ENCODE measurements around the gene LIX1.

The LIX1 gene

DNA sequence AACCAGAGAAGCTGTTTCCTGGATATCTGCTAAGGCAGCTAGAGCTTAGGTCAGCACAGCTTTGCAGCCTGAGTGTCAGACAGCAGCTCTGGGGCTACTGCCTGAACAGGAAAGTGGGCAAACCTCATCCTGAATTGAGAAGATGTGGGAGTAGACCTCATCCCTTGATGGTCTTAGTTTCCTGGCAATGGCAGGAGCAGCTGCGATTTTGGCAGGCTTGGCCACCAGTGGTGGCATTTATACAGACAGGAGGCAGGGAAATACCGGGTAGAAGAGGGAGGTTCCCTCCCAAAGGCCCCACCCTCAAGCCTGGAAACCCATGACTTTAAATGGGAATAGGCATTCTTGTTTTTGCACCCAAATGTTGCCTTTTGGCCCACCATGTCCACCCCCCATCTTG lies 69.7 kb downstream of the LIX1 start:
- DNase-seq: no peak

DNA sequence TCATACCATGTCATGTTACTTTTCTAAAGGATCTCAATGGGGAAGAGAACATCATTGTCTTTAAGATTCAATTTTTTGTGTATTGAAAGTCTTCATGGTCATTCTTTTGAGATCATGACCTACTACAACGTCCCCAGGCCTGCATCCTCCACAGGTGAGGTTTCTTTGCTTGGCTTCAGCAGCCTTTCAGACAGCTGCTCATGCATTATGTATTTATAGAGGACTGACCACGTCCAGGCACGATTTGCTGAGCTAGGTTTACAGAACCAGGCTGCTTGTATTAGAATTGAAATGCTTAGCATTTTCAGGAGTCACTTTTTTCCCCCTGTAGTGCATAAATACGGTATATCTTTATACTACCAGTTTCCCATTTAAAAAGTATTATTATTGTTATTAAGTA lies 70.4 kb downstream of the LIX1 start:
- no peak for DNase-seq

DNA sequence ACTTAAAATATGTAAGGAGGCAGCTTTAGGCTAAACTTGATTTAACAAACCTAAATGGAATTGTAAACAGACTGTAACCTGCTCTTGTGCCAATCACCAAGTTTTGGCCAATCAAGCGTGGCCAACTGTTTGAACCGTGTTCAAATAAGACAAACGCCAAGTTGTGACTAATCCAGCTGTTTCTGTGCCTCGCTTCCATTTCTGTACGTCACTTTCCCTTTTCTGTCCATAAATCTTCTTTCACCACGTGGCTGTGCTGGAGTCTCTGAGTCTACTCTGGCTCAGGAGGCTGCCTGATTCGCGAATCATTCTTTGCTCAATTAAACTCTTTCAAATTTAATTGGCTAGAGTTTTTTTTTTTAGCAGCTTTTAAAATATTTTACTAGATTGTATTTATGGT lies 71.3 kb downstream of the LIX1 start:
- DNase-seq: no peak

DNA sequence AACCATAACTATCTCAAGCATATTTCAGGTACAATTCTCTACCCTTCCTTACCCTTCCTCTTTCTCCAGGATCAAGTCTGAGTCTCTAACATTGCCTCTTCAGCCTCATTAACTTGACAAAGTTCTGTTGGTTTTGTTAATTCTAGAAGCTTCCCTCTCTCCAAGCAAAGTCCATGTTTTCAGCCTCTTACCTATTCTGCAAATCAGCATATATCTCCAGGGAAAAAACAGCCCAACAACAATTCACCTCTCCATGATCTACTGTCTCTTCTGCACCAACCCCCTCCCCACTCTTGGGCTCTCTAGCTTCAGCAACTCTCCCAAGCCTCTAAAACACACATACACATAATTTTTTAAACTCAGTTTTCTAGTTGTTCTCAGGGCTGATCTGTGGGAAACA lies 72.2 kb downstream of the LIX1 start:
- DNase-seq: no peak

DNA sequence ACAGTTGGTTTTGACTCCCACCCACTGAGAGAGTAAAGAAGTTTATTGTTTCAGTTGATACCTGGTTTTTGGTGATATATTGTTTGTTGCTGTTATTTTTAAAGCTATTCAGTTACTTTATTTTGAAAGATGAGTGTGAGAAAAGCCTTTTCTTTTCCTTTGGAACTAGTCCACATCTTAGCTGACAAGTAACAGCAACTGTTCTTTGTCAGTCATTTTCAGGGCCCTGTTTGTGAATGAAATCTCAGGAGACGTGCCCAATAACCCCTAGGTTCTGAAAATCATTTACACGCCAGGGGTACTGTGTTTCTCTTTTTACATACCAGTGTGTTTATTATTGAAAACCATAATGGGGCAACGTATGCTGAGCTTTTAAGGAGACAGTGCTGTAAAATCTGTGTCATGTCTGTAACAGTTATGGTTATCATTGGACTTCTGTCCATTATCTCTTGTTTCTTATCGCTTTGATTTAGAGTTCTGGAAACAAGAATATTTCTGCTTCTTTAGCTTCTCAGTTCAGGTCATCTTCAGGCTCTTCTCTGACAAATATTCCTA lies 75.0 kb downstream of the LIX1 start:
- DNase-seq: no peak

DNA sequence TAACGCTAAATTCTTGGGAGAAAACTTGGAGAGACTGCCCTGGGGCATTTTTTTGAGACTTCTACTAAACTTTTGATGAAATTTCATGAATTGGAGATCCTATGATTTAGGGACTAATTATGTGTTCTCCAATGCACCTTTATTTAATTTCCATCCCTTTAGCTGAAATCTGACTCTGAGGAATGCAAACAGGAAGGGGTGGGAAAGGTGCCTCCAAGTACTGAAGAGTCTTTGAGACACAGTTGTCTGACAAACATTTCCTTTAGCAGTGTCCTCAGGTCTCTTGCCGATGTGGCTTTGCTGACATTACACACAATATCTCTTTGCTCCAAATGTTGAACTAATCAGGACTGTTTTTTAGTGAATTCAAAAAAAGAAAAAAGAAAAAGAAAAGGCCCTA lies 76.9 kb downstream of the LIX1 start:
- no peak for DNase-seq

DNA sequence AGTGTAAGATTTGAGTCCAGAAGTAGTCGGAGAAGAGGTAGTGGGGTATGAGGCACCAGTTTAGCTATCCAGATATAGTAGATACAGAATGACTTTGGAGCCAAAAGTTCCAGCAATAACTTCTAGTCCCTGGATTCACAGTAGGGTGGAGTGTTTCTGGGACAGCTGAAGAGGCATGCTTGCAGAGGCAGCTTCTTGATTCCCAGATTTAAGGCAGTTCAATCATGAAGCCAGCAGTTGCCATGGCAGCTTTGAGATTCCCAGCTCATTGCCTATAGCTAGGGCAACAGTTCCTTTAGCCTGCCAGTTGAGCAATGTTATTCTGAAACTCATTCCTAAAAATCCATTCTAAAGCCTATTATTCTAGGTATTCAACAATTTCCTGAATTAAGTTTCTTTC lies 79.2 kb downstream of the LIX1 start:
- DNase-seq: no peak

DNA sequence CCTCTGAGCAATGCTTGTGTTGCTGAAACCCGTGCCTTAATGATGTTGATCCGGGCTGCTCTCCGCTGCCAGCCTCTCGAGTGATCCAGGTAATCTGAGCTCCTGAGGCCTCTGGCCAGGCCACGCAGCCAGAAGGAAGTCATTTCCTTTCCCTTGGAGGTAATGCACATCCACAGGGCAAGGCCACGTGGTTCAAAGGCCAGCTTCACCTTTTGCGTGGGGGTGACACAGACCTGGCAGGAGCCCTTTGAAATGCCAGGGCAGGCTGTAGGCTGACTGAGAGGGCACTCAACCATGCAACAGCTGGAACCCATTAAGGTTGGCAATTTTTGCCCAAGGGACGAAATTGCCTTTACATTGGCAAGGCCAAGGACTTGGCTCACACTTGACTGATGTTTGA lies 80.4 kb downstream of the LIX1 start:
- DNase-seq: no peak

DNA sequence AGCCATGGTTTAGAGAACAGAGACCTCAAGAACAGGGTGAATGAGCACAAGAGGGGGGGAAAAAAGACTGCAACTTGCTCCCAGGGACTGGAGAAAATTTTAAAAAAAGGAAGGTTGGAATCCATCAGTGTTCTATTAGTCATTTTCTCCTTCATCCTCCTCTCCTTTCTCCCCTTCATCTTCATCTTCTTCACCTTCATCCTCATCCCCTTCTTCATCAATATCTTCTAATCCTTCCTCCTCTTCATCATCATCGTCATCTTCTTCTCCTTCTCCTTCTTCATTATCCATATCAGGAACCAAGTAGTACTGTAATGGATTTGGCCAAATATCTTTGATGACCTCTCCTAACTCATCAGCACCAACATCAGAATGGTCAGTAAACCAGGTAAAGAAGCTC lies 86.1 kb downstream of the LIX1 start:
- no peak for DNase-seq

DNA sequence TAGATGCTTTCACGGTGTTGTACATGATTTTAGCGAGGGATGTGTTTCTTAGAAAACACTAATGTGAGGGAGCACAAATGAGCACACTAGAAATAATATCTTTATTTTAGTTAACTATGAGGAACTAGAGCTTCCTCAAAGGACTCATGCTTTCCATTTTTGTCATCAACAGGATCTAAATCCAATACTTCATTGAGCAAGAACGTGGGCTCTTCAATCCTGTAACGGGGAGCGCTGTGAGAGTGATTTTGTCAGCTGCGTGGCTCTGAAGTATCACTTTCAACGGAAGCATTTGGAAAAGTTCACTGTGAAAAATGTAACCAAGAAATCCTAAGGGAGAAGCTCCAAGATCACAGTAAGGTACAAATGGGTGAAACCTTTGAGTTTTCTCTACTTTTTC lies 93.2 kb downstream of the LIX1 start:
- no peak for DNase-seq

DNA sequence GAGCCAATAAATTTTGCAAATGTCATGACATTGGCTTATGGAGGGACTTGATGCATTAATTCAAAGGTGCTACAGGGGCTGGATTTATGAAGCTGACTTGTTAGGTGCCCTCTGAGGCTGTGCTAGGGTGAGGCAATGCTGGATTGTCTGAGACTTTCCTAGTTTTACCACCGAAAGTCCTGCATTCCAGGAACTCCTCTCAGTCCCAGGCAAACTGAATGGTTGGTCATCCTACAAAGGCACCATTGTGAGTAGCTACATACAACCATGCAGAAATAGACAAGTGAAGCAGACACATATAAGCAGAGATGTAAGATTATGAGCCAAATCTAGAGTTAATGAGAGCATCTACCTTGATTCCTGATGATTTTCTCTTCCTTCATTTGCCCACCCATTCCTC lies 95.3 kb downstream of the LIX1 start:
- DNase-seq: no peak

DNA sequence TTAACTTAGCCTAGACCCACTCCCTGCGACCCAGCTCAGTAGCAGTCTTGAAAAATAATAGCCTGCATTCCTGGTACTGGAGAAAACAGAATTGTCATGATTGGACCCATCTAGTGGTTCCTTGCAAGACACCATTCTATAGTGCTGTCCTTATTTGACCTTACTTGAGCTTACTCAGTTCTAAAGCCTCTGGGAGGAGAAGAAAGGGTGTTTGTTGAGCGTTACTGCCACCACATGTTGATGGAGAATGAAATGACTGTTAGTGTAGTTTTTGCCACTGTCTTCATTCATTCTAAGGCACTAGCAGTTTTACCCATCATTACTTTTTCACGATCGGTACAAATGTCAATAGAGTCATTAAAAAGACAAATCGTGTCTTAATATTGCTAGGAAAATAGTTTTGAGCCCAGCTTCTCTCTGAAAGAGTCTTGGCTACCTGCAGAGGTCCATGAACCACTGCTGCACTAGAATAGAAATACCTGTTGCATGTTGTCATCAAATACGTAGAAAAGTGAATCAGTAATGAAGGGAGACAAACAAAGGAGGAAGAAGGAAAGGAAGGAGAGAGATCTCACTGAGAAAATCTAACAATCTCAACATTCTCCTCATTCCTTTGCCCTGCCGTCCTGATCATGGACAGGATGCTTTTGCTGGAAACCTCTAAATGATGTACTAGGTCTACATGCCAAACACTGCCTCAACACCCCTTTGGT lies 96.0 kb downstream of the LIX1 start:
- no peak for DNase-seq

DNA sequence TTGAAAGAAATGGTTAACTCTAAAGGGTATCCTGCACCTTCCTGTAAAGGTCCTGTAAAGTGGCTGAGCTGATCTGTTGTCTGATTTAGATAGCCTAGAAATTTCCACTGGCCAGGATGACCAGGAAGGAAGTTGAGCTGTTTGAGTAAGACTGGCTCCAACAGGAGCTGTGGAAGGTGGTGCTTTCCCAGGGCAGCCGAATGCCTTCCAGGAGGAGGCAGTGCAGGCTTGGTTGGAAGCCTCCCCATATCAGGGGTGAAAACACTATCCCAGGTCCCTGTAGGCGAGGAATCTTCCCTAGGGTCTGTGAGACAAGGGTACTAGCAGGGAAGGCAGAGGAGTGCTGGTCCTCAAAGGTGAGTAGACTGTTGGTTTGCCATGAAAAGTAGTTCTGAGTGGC lies 98.4 kb downstream of the LIX1 start:
- no peak for DNase-seq

DNA sequence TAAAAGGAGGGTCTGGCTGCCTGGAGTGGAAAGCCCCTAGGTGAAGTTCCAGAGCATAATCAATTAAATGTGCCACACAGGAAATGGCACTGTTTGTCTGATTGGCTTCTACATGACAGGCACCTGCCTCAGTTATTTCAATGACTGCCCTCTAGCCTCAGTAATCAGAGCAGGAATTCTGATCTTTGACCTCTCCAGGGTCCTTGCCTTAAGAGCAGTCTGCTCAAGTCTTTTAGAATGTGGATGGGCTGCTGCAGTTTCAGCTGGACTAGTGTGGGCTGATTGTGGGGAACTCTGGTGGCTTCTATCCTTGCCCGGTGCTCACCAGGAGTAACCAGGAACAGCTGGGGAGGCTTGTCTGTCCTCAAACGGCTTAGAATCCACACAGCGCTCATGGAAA lies 98.9 kb downstream of the LIX1 start:
- no peak for DNase-seq

DNA sequence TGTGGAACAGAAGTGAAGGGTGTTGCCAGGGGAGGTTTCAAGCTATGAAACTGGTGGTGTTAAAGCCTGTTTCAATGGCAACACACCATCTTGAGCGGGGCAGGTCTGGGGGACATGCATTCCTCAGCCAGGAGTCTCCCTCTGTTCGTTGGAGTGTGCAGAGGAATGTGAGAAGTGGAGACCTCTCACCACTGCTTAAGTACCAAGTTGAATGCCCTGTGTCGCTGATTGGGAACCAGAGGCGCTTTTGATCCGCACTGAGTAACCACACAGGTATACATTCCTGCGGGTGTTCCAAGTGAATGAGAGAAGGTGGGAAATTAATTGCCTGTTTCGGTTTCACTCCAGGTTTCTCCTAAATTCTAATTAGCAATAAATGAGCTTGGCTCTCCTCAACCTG lies 99.4 kb downstream of the LIX1 start:
- no peak for DNase-seq

Data from COR-L47 (cell line).